ENCODE measurements around the gene EDEM3. TPM values are rescaled to one million over a fixed set of nuclear protein-coding genes. Genes with fewer than 3 reads are reported as not detected.
A peak's percentile ranks its signal among the peaks of the same experiment; 100 is the strongest.
"Not testable (repeated sequence)": the region's sequence is repeated elsewhere in the genome, so short reads cannot be mapped to it uniquely, and the experiment has no call there.

EDEM3 gene, protein sequence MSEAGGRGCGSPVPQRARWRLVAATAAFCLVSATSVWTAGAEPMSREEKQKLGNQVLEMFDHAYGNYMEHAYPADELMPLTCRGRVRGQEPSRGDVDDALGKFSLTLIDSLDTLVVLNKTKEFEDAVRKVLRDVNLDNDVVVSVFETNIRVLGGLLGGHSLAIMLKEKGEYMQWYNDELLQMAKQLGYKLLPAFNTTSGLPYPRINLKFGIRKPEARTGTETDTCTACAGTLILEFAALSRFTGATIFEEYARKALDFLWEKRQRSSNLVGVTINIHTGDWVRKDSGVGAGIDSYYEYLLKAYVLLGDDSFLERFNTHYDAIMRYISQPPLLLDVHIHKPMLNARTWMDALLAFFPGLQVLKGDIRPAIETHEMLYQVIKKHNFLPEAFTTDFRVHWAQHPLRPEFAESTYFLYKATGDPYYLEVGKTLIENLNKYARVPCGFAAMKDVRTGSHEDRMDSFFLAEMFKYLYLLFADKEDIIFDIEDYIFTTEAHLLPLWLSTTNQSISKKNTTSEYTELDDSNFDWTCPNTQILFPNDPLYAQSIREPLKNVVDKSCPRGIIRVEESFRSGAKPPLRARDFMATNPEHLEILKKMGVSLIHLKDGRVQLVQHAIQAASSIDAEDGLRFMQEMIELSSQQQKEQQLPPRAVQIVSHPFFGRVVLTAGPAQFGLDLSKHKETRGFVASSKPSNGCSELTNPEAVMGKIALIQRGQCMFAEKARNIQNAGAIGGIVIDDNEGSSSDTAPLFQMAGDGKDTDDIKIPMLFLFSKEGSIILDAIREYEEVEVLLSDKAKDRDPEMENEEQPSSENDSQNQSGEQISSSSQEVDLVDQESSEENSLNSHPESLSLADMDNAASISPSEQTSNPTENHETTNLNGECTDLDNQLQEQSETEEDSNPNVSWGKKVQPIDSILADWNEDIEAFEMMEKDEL
- polyA plus RNA-seq (ENCODE audit: insufficient read length in 4 of 4) = 10 to 100 TPM; 30.9 to 42.1 (median 35.0) TPM

DNA sequence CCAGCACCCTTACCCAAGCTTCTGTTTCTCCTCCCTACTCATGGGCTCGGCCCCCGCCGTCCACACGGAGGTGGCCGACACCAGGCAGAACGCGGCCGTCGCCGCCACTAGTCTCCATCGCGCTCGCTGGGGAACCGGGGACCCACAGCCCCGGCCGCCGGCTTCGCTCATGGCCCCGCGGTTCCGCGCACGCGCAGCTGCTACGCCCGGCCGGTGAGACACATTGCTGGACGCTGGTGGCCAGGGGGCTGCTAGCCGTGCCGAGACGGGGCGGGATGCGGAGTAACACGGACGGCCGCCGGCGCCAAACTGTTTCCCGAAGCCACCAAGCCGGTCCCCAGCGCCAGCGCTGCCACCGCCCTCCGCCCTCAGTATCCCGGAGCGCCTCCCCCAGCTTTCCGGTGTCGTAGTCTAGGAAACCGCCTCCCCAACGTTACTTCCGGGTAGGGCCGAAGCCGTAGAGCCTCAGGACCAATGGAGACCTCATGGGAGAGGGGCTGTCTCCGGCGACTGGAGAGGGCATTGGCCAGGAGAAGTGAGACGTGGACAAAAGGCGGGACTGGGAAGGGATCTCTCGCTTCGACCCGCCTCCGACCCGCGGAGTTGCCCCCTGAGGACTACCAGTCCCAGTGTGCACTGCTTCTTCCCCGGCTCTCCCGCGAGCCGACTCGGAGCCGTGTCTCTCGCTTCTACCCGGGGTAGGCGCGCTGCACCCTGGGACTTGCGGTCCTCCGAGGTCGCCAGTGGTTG, at the start of gene EDEM3:
TSS of gene EDEM3 (minus strand) at position 383 of the 750 bp plus-strand sequence. CDS start at position 171, 212 bp downstream.
- DNase-seq (ENCODE audit: low read depth in 4 of 4, low spot score in 3 of 4) = peak; percentile 95 to 99 (median 97)

GRCh38 chr1:184804220-184804619, 49.6 kb upstream of the EDEM3 start:
- no peak for DNase-seq (ENCODE audit: low read depth in 4 of 4, low spot score in 3 of 4)

GRCh38 chr1:184803180-184803492, 48.5 kb upstream of the EDEM3 start:
- no peak for DNase-seq (ENCODE audit: low read depth in 4 of 4, low spot score in 3 of 4)

DNA sequence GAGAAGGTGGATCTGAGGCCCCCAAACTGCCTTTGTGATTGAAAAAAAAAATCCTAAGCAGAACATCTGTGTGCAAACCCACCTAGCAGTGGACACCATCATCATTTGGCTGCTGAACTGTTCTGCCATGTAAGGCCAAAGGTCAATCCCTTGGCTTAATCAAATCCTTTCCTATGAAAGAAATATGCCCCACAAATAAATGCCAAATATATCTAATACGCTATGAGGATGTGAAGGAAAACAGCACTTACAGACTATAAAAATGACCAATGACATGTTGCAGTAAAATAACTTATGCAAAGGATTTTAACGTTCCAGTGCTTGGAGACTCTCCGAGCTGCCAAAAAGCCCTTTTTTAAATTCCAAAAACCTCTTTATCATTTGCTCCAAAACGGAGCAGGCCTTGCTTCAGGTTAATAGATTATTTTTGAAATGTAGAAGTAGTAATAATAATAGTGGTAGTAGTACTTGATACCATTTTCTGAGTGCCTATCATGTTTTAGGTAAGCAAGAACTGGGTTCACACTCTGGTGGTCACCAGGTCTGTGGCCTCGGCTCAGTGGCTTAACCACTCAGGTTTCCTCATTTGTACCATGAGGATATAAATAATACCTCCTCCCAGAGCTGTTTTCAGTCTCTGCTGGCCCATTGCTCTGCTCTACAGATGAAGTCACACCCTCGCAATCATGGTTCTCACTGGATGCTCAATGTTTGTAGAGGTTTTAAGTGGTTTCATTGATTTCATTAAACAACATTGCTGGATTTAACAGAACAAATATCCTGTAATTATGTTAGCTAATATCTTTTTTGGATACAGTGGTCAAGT, 47.9 kb upstream of the EDEM3 start:
- no peak for DNase-seq (ENCODE audit: low read depth in 4 of 4, low spot score in 3 of 4)

DNA sequence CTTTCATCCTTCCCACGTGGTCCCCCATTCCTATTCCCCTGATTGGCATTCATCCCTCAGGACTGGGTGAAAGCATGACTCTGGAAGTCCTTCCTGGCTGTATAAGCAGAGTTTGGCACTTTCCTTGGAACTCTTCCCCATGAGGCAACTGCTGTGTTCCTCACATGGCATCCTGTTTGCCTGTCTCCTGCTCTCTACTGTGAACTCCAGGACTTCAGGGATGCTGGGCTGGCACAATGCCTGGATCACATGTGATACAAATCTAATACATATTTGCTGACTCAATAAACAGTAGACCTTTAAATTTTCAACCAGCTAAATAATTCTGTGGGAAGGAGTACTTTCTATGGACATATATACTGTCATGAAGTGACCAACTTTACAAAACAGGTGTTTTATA, 46.8 kb upstream of the EDEM3 start:
- DNase-seq (ENCODE audit: low read depth in 4 of 4, low spot score in 3 of 4) = no peak

- DNase-seq (ENCODE audit: low read depth in 4 of 4, low spot score in 3 of 4) = no peak
Measured at GRCh38 chr1:184800876-184801275, 46.2 kb upstream of the EDEM3 start.

GRCh38 chr1:184793967-184794366, 39.3 kb upstream of the EDEM3 start:
- no peak for DNase-seq (ENCODE audit: low read depth in 4 of 4, low spot score in 3 of 4)

DNA sequence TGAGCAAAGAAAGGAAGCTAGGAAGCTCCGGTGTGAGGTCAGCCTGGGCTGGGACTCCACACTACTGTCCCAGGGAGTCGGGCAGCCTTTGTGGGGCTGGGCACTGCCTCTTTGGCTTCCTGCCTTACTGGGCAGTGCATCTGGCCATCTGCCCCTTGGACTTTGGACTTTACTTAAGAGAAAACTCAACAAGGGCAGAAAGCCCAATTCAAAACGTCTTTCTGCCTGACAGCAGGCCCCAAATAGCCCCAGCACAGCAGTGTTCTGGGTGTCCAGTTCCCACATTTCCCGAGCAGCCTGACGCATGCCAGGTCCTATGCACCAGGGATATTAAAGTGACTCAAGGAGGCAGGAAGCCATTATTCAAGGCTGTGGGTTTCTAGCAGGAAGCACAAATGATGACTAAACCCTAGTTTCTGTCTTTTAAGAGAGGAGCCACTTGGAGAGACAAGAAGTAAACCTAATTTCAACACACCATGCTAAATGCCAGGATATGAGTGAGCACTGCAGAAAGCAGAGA, 37.9 kb upstream of the EDEM3 start:
- DNase-seq (ENCODE audit: low read depth in 4 of 4, low spot score in 3 of 4) = no peak

DNA sequence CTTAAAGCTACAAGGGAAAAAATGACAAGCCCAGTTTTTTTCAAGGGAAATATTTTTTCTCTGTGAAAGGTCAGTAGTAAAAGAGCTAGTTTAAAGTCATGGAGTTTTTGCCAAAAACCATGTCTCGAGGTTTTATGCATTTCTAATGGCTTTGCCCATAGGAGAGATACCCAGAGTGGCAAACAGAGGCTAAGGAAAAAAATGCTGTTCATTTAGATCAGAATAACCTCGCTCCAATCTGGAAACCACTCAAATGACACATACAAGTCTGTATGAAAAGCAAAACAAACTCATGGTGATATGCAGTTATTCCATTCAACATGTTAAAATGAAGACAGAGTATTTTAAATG, 36.9 kb upstream of the EDEM3 start:
- DNase-seq (ENCODE audit: low read depth in 4 of 4, low spot score in 3 of 4) = no peak

DNA sequence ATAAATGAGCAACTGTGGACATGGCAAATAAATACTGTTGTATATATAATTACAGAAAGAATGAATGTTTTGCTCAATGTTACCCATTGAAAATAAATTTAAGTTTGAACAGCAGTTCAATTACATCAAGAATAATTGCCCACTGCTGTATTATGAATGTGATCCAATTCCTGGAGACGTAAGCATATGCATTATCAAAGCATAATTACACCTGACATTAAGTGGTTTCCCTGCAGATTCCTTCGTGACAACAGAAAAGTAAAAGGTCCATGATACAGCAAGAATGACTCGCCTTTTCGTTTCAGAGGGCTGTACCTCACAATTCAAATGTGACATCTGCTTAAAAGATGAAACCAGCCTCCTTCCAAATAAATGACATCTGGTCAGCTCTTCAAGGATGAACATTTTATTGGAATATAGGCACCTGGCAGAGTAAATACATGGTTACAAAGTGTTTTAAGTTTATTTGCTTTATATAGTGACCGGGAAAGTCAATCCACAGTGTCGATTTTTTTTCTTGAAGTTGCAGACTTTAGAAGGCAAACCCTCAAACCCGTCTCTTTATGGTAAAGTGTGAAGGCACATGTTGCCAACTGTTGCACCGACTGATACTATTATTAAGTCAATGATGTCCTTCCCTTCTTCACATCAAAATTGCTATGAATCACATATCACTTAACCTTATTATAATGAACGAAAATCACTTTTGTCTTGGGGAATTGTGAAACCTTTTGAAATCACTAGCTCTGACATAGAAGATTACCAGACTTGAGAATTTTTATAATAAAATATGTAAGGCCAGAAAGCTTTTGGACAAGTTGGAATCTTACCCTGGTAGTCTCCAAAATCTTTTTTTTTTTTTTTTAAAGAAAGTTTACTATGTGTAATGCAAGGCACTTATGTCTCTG, 36.2 kb upstream of the EDEM3 start:
- no peak for DNase-seq (ENCODE audit: low read depth in 4 of 4, low spot score in 3 of 4)

GRCh38 chr1:184789884-184790283, 35.2 kb upstream of the EDEM3 start:
- no peak for DNase-seq (ENCODE audit: low read depth in 4 of 4, low spot score in 3 of 4)

DNA sequence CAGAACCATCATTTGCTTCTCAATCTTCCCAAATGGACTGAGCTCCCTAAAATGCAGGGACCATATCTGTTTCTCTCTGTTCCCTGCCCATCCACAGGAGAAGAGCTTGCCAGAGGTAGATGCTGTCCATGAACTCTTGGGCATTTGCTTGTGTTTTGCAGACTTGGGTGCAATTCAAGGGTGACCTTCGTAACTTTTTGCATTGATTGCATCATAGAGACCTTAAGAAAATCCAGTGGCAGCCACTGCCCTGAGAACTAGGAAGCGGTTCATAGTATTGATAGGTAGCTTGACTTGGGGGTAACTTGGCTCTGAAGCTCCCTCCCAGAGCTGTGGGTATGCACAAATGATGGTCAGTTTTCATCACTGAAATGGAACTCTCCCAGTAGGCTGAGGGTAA, 34.3 kb upstream of the EDEM3 start:
- no peak for DNase-seq (ENCODE audit: low read depth in 4 of 4, low spot score in 3 of 4)

- no peak for DNase-seq (ENCODE audit: low read depth in 4 of 4, low spot score in 3 of 4)
Measured at GRCh38 chr1:184785529-184785928, 30.9 kb upstream of the EDEM3 start.

DNA sequence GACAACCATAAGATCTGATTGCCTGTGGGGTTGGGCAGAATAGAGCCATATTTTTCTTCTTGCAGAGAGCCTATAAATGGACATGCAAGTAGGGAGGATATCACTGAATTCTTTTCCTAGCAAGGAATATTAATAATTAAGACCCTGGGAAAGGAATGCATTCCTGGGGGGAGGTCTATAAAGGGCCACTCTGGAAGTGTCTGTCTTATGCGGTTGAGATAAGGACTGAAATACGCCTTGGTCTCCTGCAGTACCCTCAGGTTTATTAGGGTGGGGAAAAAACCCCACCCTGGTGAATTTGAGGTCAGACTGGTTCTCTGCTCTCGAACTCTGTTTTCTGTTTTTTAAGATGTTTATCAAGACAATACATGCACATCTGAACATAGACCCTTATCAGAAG, 29.1 kb upstream of the EDEM3 start:
- not testable (repeated sequence) for DNase-seq (ENCODE audit: low read depth in 4 of 4, low spot score in 3 of 4)

- no peak for DNase-seq (ENCODE audit: low read depth in 4 of 4, low spot score in 3 of 4)
Measured at GRCh38 chr1:184781941-184782340, 27.3 kb upstream of the EDEM3 start.

GRCh38 chr1:184775885-184776284, 21.2 kb upstream of the EDEM3 start:
- no peak for DNase-seq (ENCODE audit: low read depth in 4 of 4, low spot score in 3 of 4)

DNA sequence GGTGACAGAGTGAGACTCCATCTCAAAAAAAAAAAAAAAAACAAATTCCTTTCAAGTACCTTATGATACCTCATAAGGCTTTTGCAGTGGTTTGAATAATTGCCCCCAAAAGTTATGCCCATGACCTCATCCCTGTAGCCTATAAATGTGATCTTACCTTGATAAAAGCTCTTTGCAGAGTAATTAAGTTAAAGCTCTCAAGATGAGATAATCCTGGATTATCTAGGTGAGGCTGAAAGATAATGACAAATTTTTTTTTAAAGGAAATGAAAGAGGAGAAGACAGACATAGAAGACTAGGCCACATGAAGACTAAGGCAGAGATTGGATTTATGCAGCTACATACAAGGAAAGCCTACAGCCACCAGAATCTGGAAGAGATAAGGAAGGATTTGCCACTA, 20.7 kb upstream of the EDEM3 start:
- no peak for DNase-seq (ENCODE audit: low read depth in 4 of 4, low spot score in 3 of 4)

DNA sequence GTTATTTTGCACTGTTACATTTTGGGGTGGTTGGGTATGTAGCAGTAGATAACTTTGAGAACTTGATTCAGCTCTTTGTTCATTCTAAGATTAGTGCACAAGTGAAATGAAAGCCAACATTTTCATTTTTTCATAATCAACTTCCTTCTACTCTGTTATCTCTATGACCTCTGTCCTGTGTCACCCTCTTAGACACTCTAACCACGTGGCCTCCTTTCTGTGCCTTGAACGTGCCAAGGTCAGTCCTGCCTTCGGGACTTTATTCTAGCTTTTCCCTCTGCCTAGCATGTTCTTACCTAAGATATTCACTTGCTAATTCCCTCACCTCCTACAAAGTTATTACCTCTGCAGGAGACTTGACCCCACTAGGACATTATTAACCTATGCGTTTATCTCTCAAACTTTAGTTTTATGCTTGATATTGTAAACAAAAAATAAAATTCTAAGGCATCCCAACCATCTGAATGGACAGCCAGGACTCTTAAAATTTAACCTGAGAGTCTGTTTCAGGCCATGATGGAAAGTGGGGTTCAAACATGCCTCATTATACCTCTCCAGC, 19.2 kb upstream of the EDEM3 start:
- no peak for DNase-seq (ENCODE audit: low read depth in 4 of 4, low spot score in 3 of 4)
